K562 (cell line): ENCODE data around the gene TKT. TPM values are rescaled to one million over a fixed set of nuclear protein-coding genes. Genes with fewer than 3 reads are reported as not detected.

Source experiments
- ATAC-seq: fragments of 200-7000 bp; cut with Tn5 transposase; 3 replicates; pipeline ENCODE4 v1.9.1; 2020; ENCODE audit warnings: moderate library complexity
- BruUV-seq: library from RNA; stranded (reverse); fragments of 400-500 nt; replicated peaks from 2 replicates; lab custom pipeline; 2021; lab: Mats Ljungman, UMichigan
- CTCF ChIA-PET: fragments of 300-600 bp; formaldehyde crosslinking; extraction: SDS; loops from one replicate; lab custom pipeline; 2021; ENCODE audit warnings: low intra/inter-chr PET ratio; lab: Yijun Ruan, JAX
- POLR2A ChIA-PET: fragments of 300-600, 350-650 bp; sonication (Branson Sonifier 250); formaldehyde crosslinking; extraction: SDS; loops from one replicate; lab custom pipeline; 2021; ENCODE audit warnings: antibody characterized with exemption, inconsistent platforms; lab: Yijun Ruan, JAX
- DNase-seq, 4 experiments: peaks; one replicate each; pipeline versions ENCODE4 v3.0.0 to v3.0.0-alpha.2; 2011 to 2018; ENCODE audit warnings: low spot score in 3 of 4, mixed read lengths in 3 of 4; ENCODE audit errors: extremely low read depth in 1 of 4
- FAIRE-seq: peaks from 2 replicates; lab custom pipeline; 2011; peaks lifted over from hg19 to GRCh38; lab: Jason Lieb, UNC
- H2AFZ ChIP-seq: 2 replicates; pipeline ENCODE4 v1.6.0; 2011; ENCODE audit warnings: low read depth, low read length, control low read depth, inconsistent platforms
- H3K27ac ChIP-seq: fragments of 200-600 bp; 3 replicates; pipeline ENCODE4 v1.8.0; 2011; ENCODE audit warnings: low read depth, mild to moderate bottlenecking, control low read depth, inconsistent platforms, low read length, moderate library complexity, mixed read lengths; ENCODE audit errors: extremely low read depth
- H3K27me3 ChIP-seq, 2 experiments: fragments of 300-600 bp in 1 of 2; 2 replicates in 1 of 2; 3 replicates in 1 of 2; pipeline versions ENCODE4 v1.6.0 to v1.8.0; 2011; ENCODE audit warnings: inconsistent platforms in 2 of 2, low read length in 2 of 2, mild to moderate bottlenecking in 1 of 2, mixed read lengths in 1 of 2, moderate library complexity in 1 of 2; ENCODE audit not compliant: control insufficient read depth in 2 of 2, insufficient read depth in 2 of 2
- H3K36me3 ChIP-seq: fragments of 300-600 bp; 3 replicates; pipeline ENCODE4 v1.8.0; 2011; ENCODE audit warnings: mild to moderate bottlenecking, low read length, inconsistent platforms; ENCODE audit not compliant: control insufficient read depth, insufficient read depth
- H3K4me1 ChIP-seq, 2 experiments: fragments of 200-600 bp in 1 of 2; replicated peaks in 1 of 2; 2 replicates in 1 of 2; 3 replicates in 1 of 2; pipeline versions ENCODE4 v1.5.1 to v1.8.0; 2011; ENCODE audit warnings: inconsistent platforms in 2 of 2, low read length in 2 of 2, mild to moderate bottlenecking in 1 of 2, mixed read lengths in 1 of 2, moderate library complexity in 1 of 2; ENCODE audit not compliant: control insufficient read depth in 2 of 2, insufficient read depth in 2 of 2
- H3K4me2 ChIP-seq: 2 replicates; pipeline ENCODE4 v1.6.1; 2011; ENCODE audit warnings: low read length, control low read depth, inconsistent platforms, mixed read lengths; ENCODE audit not compliant: insufficient read depth
- H3K4me3 ChIP-seq: fragments of 200-600 bp; sonication (generic), shearing (Covaris generic); 2 replicates; pipeline ENCODE4 v1.5.1; 2016; ENCODE audit warnings: control low read depth, inconsistent platforms
- H3K79me2 ChIP-seq: fragments of 200-600 bp; 3 replicates; pipeline ENCODE4 v1.8.0; 2011; ENCODE audit warnings: low read length, inconsistent platforms; ENCODE audit not compliant: control insufficient read depth, insufficient read depth
- H3K9ac ChIP-seq, 2 experiments: 2 replicates each; pipeline versions ENCODE4 v1.6.0 to v1.6.1; 2011; ENCODE audit warnings: low read depth in 2 of 2, low read length in 2 of 2, control low read depth in 1 of 2, inconsistent platforms in 1 of 2, mild to moderate bottlenecking in 1 of 2, mixed read lengths in 1 of 2; ENCODE audit not compliant: insufficient read depth in 1 of 2
- H3K9me1 ChIP-seq: one replicate; pipeline ENCODE4 v1.6.0; 2011; ENCODE audit warnings: inconsistent platforms, mild to moderate bottlenecking, low read length, moderate library complexity; ENCODE audit not compliant: control insufficient read depth, insufficient read depth
- H3K9me3 ChIP-seq: replicated peaks from 2 replicates; pipeline ENCODE4 v1.5.1; 2011; ENCODE audit warnings: low read depth, low read length, inconsistent platforms; ENCODE audit not compliant: control insufficient read depth, insufficient read depth
- H4K20me1 ChIP-seq: replicated peaks from 2 replicates; pipeline ENCODE4 v1.6.1; 2011; ENCODE audit warnings: low read length, inconsistent platforms, mixed read lengths; ENCODE audit not compliant: control insufficient read depth, insufficient read depth
- ATF2 ChIP-seq: sonication (generic); formaldehyde crosslinking; IDR thresholded peaks from 2 replicates; pipeline ENCODE4 v1.8.1; 2022; ENCODE audit warnings: missing genetic modification reagents
- CC2D1A ChIP-seq: fragments of 450-650 bp; IDR thresholded peaks from 2 replicates; pipeline ENCODE4 v1.6.1; 2017; ENCODE audit warnings: mild to moderate bottlenecking
- CHD1 ChIP-seq: fragments of 200-600 bp; sonication (generic); IDR thresholded peaks from one replicate; pipeline ENCODE4 v1.6.1; 2012; ENCODE audit warnings: mild to moderate bottlenecking, moderate library complexity, low read length, inconsistent platforms
- ETV1 ChIP-seq: fragments of 450-650 bp; conservative IDR thresholded peaks from 2 replicates; pipeline ENCODE4 v1.6.1; 2016; ENCODE audit warnings: missing genetic modification characterization, control low read depth, low read depth, missing compliant biosample characterization
- HNRNPLL ChIP-seq: fragments of 200-400 bp; formaldehyde crosslinking; IDR thresholded peaks from 2 replicates; pipeline ENCODE4 v1.6.1; 2017; ENCODE audit warnings: low read length, low read depth, mild to moderate bottlenecking; ENCODE audit not compliant: poor library complexity, severe bottlenecking
- MTA3 ChIP-seq: fragments of 450-650 bp; formaldehyde crosslinking; IDR thresholded peaks from 2 replicates; pipeline ENCODE4 v1.6.1; 2017; ENCODE audit warnings: mild to moderate bottlenecking, borderline replicate concordance
- NR3C1 ChIP-seq: sonication (generic); formaldehyde crosslinking; IDR thresholded peaks from 2 replicates; pipeline ENCODE4 v1.8.1; 2022; ENCODE audit warnings: missing genetic modification reagents
- ZFP1 ChIP-seq: fragments of 450-650 bp; formaldehyde crosslinking; IDR thresholded peaks from 2 replicates; pipeline ENCODE4 v1.4.0; 2020; ENCODE audit warnings: mild to moderate bottlenecking, mixed read lengths
- ZNF12 ChIP-seq: sonication (generic); formaldehyde crosslinking; IDR thresholded peaks from 2 replicates; pipeline ENCODE4 v1.4.0; 2020; ENCODE audit warnings: mild to moderate bottlenecking, missing genetic modification reagents
- ZNF717 ChIP-seq: fragments of 250-450 bp; sonication (Bioruptor Pico); IDR thresholded peaks from 2 replicates; pipeline ENCODE4 v1.5.0; 2021
- WGBS: fragments of 100-300 bp; shearing (Covaris generic); methylation state at CpG from one replicate; pipeline ENCODE4 v1.1.6; 2016; ENCODE audit warnings: low coverage, mixed read lengths; ENCODE audit not compliant: insufficient coverage; ENCODE audit errors: missing lambda C conversion rate; 5-methylcytosine and 5-hydroxymethylcytosine counted together
- in situ Hi-C: fragments of 300-500 bp; cut with MboI; formaldehyde crosslinking; loops from 4 replicates; pipeline ENCODE4 v1.15.0; 2018; ENCODE audit warnings: inconsistent platforms, mixed read lengths
- intact Hi-C: fragments of 100-400 bp; cut with micrococcal nuclease; formaldehyde crosslinking; loops from 2 replicates; pipeline ENCODE4 v1.14.2; 2022
- polyA plus RNA-seq, 8 experiments: library from polyadenylated mRNA; depleted of rRNA in 4 of 8; stranded (reverse) in 5 of 8; unstranded in 3 of 8; fragments of >200 nt; fragmentation: Nextera tagmentation in 2 of 8; fragmentation: Illumina TruSeq in 1 of 8; extraction: Ambion mirVana in 2 of 8; extraction: Trizol in 1 of 8; gene quantifications; 2 replicates each; pipeline versions ENCODE4 v1.2.1 to v1.2.3, GENCODE V29; 2011 to 2014; ENCODE audit warnings: inconsistent platforms in 1 of 8, missing spikeins in 1 of 8
- total RNA-seq, 7 experiments: library from RNA; depleted of rRNA in 6 of 7; stranded (reverse); fragments of >200 nt in 6 of 7; fragmentation: Illumina TruSeq in 2 of 7; extraction: Trizol in 2 of 7; gene quantifications; 2 replicates each; pipeline versions ENCODE4 v1.2.1 to v1.2.3, GENCODE V29; 2011 to 2021; ENCODE audit warnings: low replicate concordance in 1 of 7

TKT gene
- total and polyA plus RNA-seq, 9 of the 15 experiments (the other 6 are each of a cell fraction or from before 2014, with no cell fraction given): 58.1 to 401 (median 187) TPM

DNA sequence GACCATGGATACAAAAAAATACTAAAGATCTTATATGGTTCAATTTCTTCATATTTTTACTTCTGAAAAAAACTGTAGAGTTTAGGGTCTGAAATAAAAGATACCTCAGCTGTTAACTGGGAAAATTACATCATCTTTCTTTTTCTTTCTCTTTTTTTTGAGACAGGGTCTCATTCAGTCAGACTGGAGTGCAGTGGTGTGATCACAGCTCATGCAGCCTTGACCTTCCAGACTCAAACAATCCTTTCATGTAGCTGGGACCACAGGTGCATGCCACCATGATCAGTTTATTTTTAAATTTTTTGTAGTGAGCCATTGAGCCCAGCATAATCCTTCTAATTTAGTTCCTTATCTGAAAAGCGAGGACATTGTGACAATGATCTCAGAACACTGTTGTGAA, 39.6 kb upstream of the TKT start:
- no peaks in the 10 kb centered on the region for H3K79me2 ChIP-seq
- 93% methylated on average over 1 of the region's 1 CpG for WGBS
- intact Hi-C loops: loop anchor here (5.0 to 10.0 kb wide), 2 partner anchors 77 to 419 kb away; no protein-coding TSS in a partner anchor
- H4K20me1 ChIP-seq: no peaks in the 10 kb centered on the region
- no peaks in the 10 kb centered on the region for H3K9me3 ChIP-seq
- H2AFZ ChIP-seq: no peak overlapping the region
- DNase-seq: no peak
- CTCF ChIA-PET: no interaction called here
- no peak for FAIRE-seq
- no TSS peak for BruUV-seq
- no peak overlapping the region for H3K27ac ChIP-seq
- in situ Hi-C loops: no loop called here
- peaks cover 35% of the 10 kb centered on the region for H3K36me3 ChIP-seq
- no peaks in the 10 kb centered on the region for H3K9me1 ChIP-seq
- POLR2A ChIA-PET: no interaction called here
- H3K4me2 ChIP-seq: no peak overlapping the region
- no peaks in the 10 kb centered on the region for H3K4me1 ChIP-seq
- TF ChIP-seq NR3C1 (CRISPR knock-in tag) (no peak), ZNF717 (CRISPR knock-in tag) (no peak), MTA3 (no peak), CHD1 (no peak), HNRNPLL (no peak), ZNF12 (CRISPR knock-in tag) (no peak), ZFP1 (CRISPR knock-in tag) (no peak), ETV1 (tag) (no peak), CC2D1A (no peak), ATF2 (CRISPR knock-in tag) (no peak)
- no peak overlapping the region for H3K9ac ChIP-seq
- ATAC-seq: no peak
- no peak overlapping the region for H3K4me3 ChIP-seq
- no peaks in the 10 kb centered on the region for H3K27me3 ChIP-seq
